Testis (tissue), 3 donors: ENCODE results near the gene ABI3BP. TPM values are rescaled to one million over a fixed set of nuclear protein-coding genes. Genes with fewer than 3 reads are reported as not detected.

Source experiments
- DNase-seq: peaks from one replicate; pipeline ENCODE4 v3.0.0-alpha.2; 2019
- H3K27ac ChIP-seq, 2 donors: fragments of 200-600 bp; sonication (generic); one replicate each; pipeline ENCODE4 v1.5.1; 2019
- H3K27me3 ChIP-seq: fragments of 200-600 bp; sonication (generic); one replicate; pipeline ENCODE4 v1.5.1; 2019
- H3K36me3 ChIP-seq: fragments of 200-600 bp; sonication (generic); one replicate; pipeline ENCODE4 v1.5.1; 2017; ENCODE audit warnings: low read depth; ENCODE audit errors: missing control alignments
- H3K4me1 ChIP-seq: fragments of 200-600 bp; sonication (generic); one replicate; pipeline ENCODE4 v1.5.1; 2019
- H3K4me3 ChIP-seq, 2 donors: fragments of 200-600 bp; sonication (generic); one replicate each; pipeline ENCODE4 v1.5.1; 2017 to 2019
- H3K9me3 ChIP-seq: fragments of 200-600 bp; sonication (generic); one replicate; pipeline ENCODE4 v1.5.1; 2017
- CTCF ChIP-seq, 3 experiments: fragments of 450-650 bp in 2 of 3; fragments of 200-600 bp in 1 of 3; sonication (generic) in 1 of 3; IDR thresholded peaks; one replicate each; pipeline ENCODE4 v1.5.1; 2016 to 2019; ENCODE audit warnings: antibody characterized with exemption in 3 of 3, mild to moderate bottlenecking in 2 of 3, moderate library complexity in 1 of 3
- POLR2A ChIP-seq: fragments of 450-650 bp; IDR thresholded peaks from one replicate; pipeline ENCODE4 v1.6.1; 2017; ENCODE audit warnings: antibody characterized with exemption, mild to moderate bottlenecking, moderate library complexity
- WGBS, 2 donors: methylation state at CpG; one replicate each; pipeline ENCODE4 v1.1.5; 2018; 5-methylcytosine and 5-hydroxymethylcytosine counted together
- intact Hi-C: fragments of 100-400 bp; cut with DNase I; formaldehyde crosslinking; loops from one replicate; pipeline ENCODE4 v1.15.1; 2023; ENCODE audit warnings: low total_unique reads
- polyA plus RNA-seq: library from polyadenylated mRNA; stranded (reverse); fragments of 350-450 nt; fragmentation: Illumina TruSeq; extraction: RNeasy Lipid Tissue Mini Kit (QIAGEN cat#74804); gene quantifications from one replicate; pipeline ENCODE4 v1.2.3, GENCODE V29; 2014; ENCODE audit warnings: low read depth, low replicate concordance; ENCODE audit not compliant: insufficient read depth
- total RNA-seq, 2 donors: library from RNA; depleted of rRNA; stranded (reverse); fragments of >200 nt; gene quantifications; one replicate each; pipeline ENCODE4 v1.2.3, GENCODE V29; 2016

The ABI3BP gene
- total and polyA plus RNA-seq, 3 donors from 2014 or later = 8.7 to 58.2 (median 25.0) TPM

- WGBS, 2 donors = 88% methylated on average over 2 of the region's 2 CpGs
- H3K27me3 ChIP-seq = no peaks in the 10 kb centered on the region
- no peak for DNase-seq
- H3K9me3 ChIP-seq = no peaks in the 10 kb centered on the region
- H3K27ac ChIP-seq = no peak overlapping the region
- no peaks in the 10 kb centered on the region for H3K36me3 ChIP-seq
- intact Hi-C loops = no loop called here
- TF ChIP-seq CTCF (IDR thresholded peaks at IDR 0.05) (no peak), POLR2A (no peak)
- H3K4me1 ChIP-seq = no peaks in the 10 kb centered on the region
- H3K4me3 ChIP-seq = no peak overlapping the region
These were observed 216.5 kb downstream of the ABI3BP start for GRCh38 chr3:100776746-100777145.

- intact Hi-C loops = no loop called here
- no peak for DNase-seq
- no peaks in the 10 kb centered on the region for H3K9me3 ChIP-seq
- H3K36me3 ChIP-seq = no peaks in the 10 kb centered on the region
- H3K27ac ChIP-seq = no peak overlapping the region
- H3K27me3 ChIP-seq = no peaks in the 10 kb centered on the region
- H3K4me3 ChIP-seq = no peak overlapping the region
- no peaks in the 10 kb centered on the region for H3K4me1 ChIP-seq
- 91% methylated on average over 2 of the region's 2 CpGs for WGBS, 2 donors
- TF ChIP-seq POLR2A (no peak), CTCF (IDR thresholded peaks at IDR 0.05) (no peak)
These were observed 217.0 kb downstream of the ABI3BP start for GRCh38 chr3:100776097-100776729.

- H3K27ac ChIP-seq = no peak overlapping the region
- H3K36me3 ChIP-seq = no peaks in the 10 kb centered on the region
- H3K27me3 ChIP-seq = no peaks in the 10 kb centered on the region
- TF ChIP-seq POLR2A (no peak), CTCF (IDR thresholded peaks at IDR 0.05) (no peak)
- H3K4me1 ChIP-seq = no peaks in the 10 kb centered on the region
- no peak for DNase-seq
- intact Hi-C loops = no loop called here
- H3K9me3 ChIP-seq = no peaks in the 10 kb centered on the region
- no peak overlapping the region for H3K4me3 ChIP-seq
These were observed 217.6 kb downstream of the ABI3BP start for GRCh38 chr3:100775669-100776068.

GRCh38 chr3:100775226-100775625 lies 218.0 kb downstream of the ABI3BP start:
- H3K9me3 ChIP-seq = no peaks in the 10 kb centered on the region
- no peaks in the 10 kb centered on the region for H3K4me1 ChIP-seq
- WGBS, 2 donors = 95 to 96% methylated on average over 3 of the region's 3 CpGs
- H3K27ac ChIP-seq = no peak overlapping the region
- no peak overlapping the region for H3K4me3 ChIP-seq
- intact Hi-C loops = no loop called here
- H3K27me3 ChIP-seq = no peaks in the 10 kb centered on the region
- H3K36me3 ChIP-seq = no peaks in the 10 kb centered on the region
- no peak for DNase-seq
- TF ChIP-seq CTCF (IDR thresholded peaks at IDR 0.05) (no peak), POLR2A (no peak)

- TF ChIP-seq POLR2A (no peak), CTCF (IDR thresholded peaks at IDR 0.05) (no peak)
- Histone ChIP-seq H3K27me3 (no peaks in the 10 kb centered on the region), H3K4me3 (no peak overlapping the region), H3K27ac (no peak overlapping the region), H3K4me1 (no peaks in the 10 kb centered on the region), H3K9me3 (no peaks in the 10 kb centered on the region), H3K36me3 (no peaks in the 10 kb centered on the region)
- no peak for DNase-seq
- 86 to 87% methylated on average over 3 of the region's 3 CpGs for WGBS, 2 donors
- intact Hi-C loops = no loop called here
These were observed 223.5 kb downstream of the ABI3BP start for GRCh38 chr3:100769693-100770092.
